ENCODE measurements around the gene ZDHHC11B.
"Not testable (repeated sequence)": the region's sequence is repeated elsewhere in the genome, so short reads cannot be mapped to it uniquely, and the experiment has no call there.

Gene ZDHHC11B

DNA sequence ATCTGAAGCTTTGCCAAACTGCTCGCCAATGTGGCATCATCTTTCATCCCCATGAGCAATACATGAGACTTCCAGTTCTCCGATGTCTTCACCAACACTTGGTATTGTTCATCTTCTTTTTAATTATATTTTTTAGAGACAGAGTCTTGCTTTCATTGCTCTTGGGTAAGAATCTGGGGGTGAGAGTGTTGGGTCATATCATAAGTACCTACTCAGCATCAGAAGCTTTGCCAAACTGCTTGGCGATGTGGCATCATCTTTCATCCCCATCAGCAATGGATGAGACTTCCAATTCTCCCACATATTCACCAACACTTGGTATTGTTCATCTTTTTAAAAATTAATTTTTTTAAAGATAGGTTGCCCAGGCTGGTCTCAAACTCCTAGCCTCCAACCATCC lies 30.9 kb upstream of the ZDHHC11B start:
- WGBS, 2 donors (ENCODE audit: extremely low coverage in 2 of 2, insufficient read length in 2 of 2, insufficient replicate concordance in 1 of 2) = no CpG with 5 or more reads among the region's 3 CpGs
- H3K4me3 ChIP-seq (ENCODE audit: low read length in 2 of 2) = no peak overlapping the region
- no peaks in the 10 kb centered on the region for H3K27me3 ChIP-seq (ENCODE audit: control insufficient read depth in 3 of 3, insufficient read depth in 3 of 3, low read depth in 1 of 3, low read length in 3 of 3)
- no peak overlapping the region for H2BK5ac ChIP-seq (ENCODE audit: low read length)
- H3K14ac ChIP-seq (ENCODE audit: low read length) = no peak overlapping the region
- H2BK120ac ChIP-seq (ENCODE audit: low read depth, low read length) = no peak overlapping the region
- no peak overlapping the region for H3K23ac ChIP-seq (ENCODE audit: low read depth, low read length, poor library complexity)
- no peaks in the 10 kb centered on the region for H3K9me3 ChIP-seq (replicated peaks in 1 of 2; ENCODE audit: control insufficient read depth in 2 of 2, insufficient read depth in 1 of 2, low read depth in 1 of 2, low read length in 2 of 2)
- no peak overlapping the region for H2BK15ac ChIP-seq (ENCODE audit: low read length)
- H3K36me3 ChIP-seq (replicated peaks in 1 of 2; ENCODE audit: control insufficient read depth in 2 of 2, insufficient read depth in 2 of 2, low read length in 2 of 2) = peaks cover 3 to 14% of the 10 kb centered on the region in 2 donors
- H4K91ac ChIP-seq (ENCODE audit: low read depth, low read length, poor library complexity) = no peak overlapping the region
- no peak overlapping the region for H2AK5ac ChIP-seq (ENCODE audit: low read depth, low read length)
- no peak overlapping the region for H3K4me2 ChIP-seq (ENCODE audit: insufficient read depth, low read length, poor library complexity, severe bottlenecking)
- no peak overlapping the region for H2AFZ ChIP-seq (ENCODE audit: low read length)
- no peak overlapping the region for H3K4ac ChIP-seq (ENCODE audit: low read length)
- H3K9ac ChIP-seq (ENCODE audit: low read depth, low read length, poor library complexity) = no peak overlapping the region
- H3K79me1 ChIP-seq (ENCODE audit: low read depth, low read length) = no peaks in the 10 kb centered on the region
- no peaks in the 10 kb centered on the region for H3K4me1 ChIP-seq (ENCODE audit: control insufficient read depth in 2 of 2, insufficient read depth in 1 of 2, low read depth in 1 of 2, low read length in 2 of 2)
- H3K18ac ChIP-seq (ENCODE audit: low read length) = no peak overlapping the region
- H3K27ac ChIP-seq (replicated peaks; ENCODE audit: low read length) = no peak overlapping the region
- H4K8ac ChIP-seq (ENCODE audit: low read depth, low read length) = no peak overlapping the region
- no peak overlapping the region for H2BK12ac ChIP-seq (ENCODE audit: low read length)
- no peak for DNase-seq (ENCODE audit: low spot score)

DNA sequence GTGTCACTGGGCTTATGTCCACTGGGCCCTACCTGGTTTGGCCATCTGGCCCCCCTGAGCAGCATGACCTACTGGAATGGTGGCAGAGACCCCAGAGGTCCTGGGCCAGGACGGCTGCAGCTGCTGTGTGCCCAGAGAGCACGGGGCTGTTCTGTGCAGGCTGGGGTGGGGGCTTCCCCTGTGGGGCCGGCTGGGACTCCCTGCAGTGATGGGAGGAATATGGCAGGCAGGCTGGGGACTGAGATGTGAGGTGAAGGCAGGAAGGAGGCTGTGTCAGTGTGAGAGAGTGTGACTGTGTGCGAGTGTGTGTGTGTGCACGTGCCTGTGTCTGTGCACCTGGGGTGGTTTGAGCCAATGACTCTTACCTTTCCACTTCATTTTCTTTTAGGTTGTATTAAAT lies 29.0 kb upstream of the ZDHHC11B start:
- not testable (repeated sequence) for H3K23ac ChIP-seq (ENCODE audit: low read depth, low read length, poor library complexity); H3K9ac ChIP-seq (ENCODE audit: low read depth, low read length, poor library complexity); H2BK5ac ChIP-seq (ENCODE audit: low read length); H2BK120ac ChIP-seq (ENCODE audit: low read depth, low read length); H3K27ac ChIP-seq (replicated peaks; ENCODE audit: low read length); H3K18ac ChIP-seq (ENCODE audit: low read length); H4K8ac ChIP-seq (ENCODE audit: low read depth, low read length); H2BK12ac ChIP-seq (ENCODE audit: low read length); H3K4ac ChIP-seq (ENCODE audit: low read length); H3K27me3 ChIP-seq (ENCODE audit: control insufficient read depth in 3 of 3, insufficient read depth in 3 of 3, low read depth in 1 of 3, low read length in 3 of 3); H4K91ac ChIP-seq (ENCODE audit: low read depth, low read length, poor library complexity); H2BK15ac ChIP-seq (ENCODE audit: low read length); H3K9me3 ChIP-seq (replicated peaks in 1 of 2; ENCODE audit: control insufficient read depth in 2 of 2, insufficient read depth in 1 of 2, low read depth in 1 of 2, low read length in 2 of 2); H3K14ac ChIP-seq (ENCODE audit: low read length); H2AK5ac ChIP-seq (ENCODE audit: low read depth, low read length); DNase-seq (ENCODE audit: low spot score); H3K4me2 ChIP-seq (ENCODE audit: insufficient read depth, low read length, poor library complexity, severe bottlenecking); H3K4me1 ChIP-seq (ENCODE audit: control insufficient read depth in 2 of 2, insufficient read depth in 1 of 2, low read depth in 1 of 2, low read length in 2 of 2); H3K79me1 ChIP-seq (ENCODE audit: low read depth, low read length); H3K4me3 ChIP-seq (ENCODE audit: low read length in 2 of 2); H2AFZ ChIP-seq (ENCODE audit: low read length)
- H3K36me3 ChIP-seq (replicated peaks in 1 of 2; ENCODE audit: control insufficient read depth in 2 of 2, insufficient read depth in 2 of 2, low read length in 2 of 2) = peaks cover 2 to 14% of the 10 kb centered on the region in 2 donors
- WGBS, 2 donors (ENCODE audit: extremely low coverage in 2 of 2, insufficient read length in 2 of 2, insufficient replicate concordance in 1 of 2) = no CpG with 5 or more reads among the region's 5 CpGs

DNA sequence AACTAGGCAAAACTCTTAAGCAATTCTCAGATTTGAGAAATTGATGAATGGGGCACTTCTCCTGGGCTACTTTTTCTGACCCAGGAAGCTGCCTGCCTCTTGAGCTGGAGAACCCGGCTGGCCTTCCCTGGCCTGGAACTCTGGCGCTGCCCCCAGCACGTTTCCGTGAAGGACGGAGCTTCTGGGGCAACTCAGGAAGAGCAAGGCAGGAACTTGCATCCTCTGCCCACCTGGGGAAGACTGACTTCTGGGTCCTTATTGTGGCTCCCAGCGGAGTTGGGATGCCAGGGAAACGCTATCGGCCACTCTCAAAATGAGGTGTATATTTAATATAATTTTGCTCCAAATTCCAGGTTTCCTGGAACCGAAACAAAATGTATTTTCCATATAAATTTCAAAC lies 26.9 kb upstream of the ZDHHC11B start:
- not testable (repeated sequence) for H2AK5ac ChIP-seq (ENCODE audit: low read depth, low read length); H3K36me3 ChIP-seq (replicated peaks in 1 of 2; ENCODE audit: control insufficient read depth in 2 of 2, insufficient read depth in 2 of 2, low read length in 2 of 2)
- WGBS, 2 donors (ENCODE audit: extremely low coverage in 2 of 2, insufficient read length in 2 of 2, insufficient replicate concordance in 1 of 2) = no CpG with 5 or more reads among the region's 9 CpGs

GRCh38 chr5:807719-808514 lies 23.4 kb upstream of the ZDHHC11B start:
- DNase-seq (ENCODE audit: low spot score); H2AFZ ChIP-seq (ENCODE audit: low read length); H2BK120ac ChIP-seq (ENCODE audit: low read depth, low read length); H3K79me1 ChIP-seq (ENCODE audit: low read depth, low read length); H3K14ac ChIP-seq (ENCODE audit: low read length); H3K4me1 ChIP-seq (ENCODE audit: control insufficient read depth in 2 of 2, insufficient read depth in 1 of 2, low read depth in 1 of 2, low read length in 2 of 2); H4K8ac ChIP-seq (ENCODE audit: low read depth, low read length); H3K4me3 ChIP-seq (ENCODE audit: low read length in 2 of 2); H2BK15ac ChIP-seq (ENCODE audit: low read length); H3K23ac ChIP-seq (ENCODE audit: low read depth, low read length, poor library complexity); H2BK5ac ChIP-seq (ENCODE audit: low read length); H3K9me3 ChIP-seq (replicated peaks in 1 of 2; ENCODE audit: control insufficient read depth in 2 of 2, insufficient read depth in 1 of 2, low read depth in 1 of 2, low read length in 2 of 2); H3K27me3 ChIP-seq (ENCODE audit: control insufficient read depth in 3 of 3, insufficient read depth in 3 of 3, low read depth in 1 of 3, low read length in 3 of 3); H2AK5ac ChIP-seq (ENCODE audit: low read depth, low read length); H3K36me3 ChIP-seq (replicated peaks in 1 of 2; ENCODE audit: control insufficient read depth in 2 of 2, insufficient read depth in 2 of 2, low read length in 2 of 2); H3K9ac ChIP-seq (ENCODE audit: low read depth, low read length, poor library complexity); H4K91ac ChIP-seq (ENCODE audit: low read depth, low read length, poor library complexity); H3K4me2 ChIP-seq (ENCODE audit: insufficient read depth, low read length, poor library complexity, severe bottlenecking); H3K18ac ChIP-seq (ENCODE audit: low read length); H2BK12ac ChIP-seq (ENCODE audit: low read length); H3K4ac ChIP-seq (ENCODE audit: low read length); H3K27ac ChIP-seq (replicated peaks; ENCODE audit: low read length): not testable (repeated sequence)
- no CpG with 5 or more reads among the region's 10 CpGs for WGBS, 2 donors (ENCODE audit: extremely low coverage in 2 of 2, insufficient read length in 2 of 2, insufficient replicate concordance in 1 of 2)

More for the DNA sequence above, 26.9 kb upstream of the ZDHHC11B start:
- not testable (repeated sequence) for H2BK12ac ChIP-seq (ENCODE audit: low read length); H4K8ac ChIP-seq (ENCODE audit: low read depth, low read length); H4K91ac ChIP-seq (ENCODE audit: low read depth, low read length, poor library complexity); H3K9me3 ChIP-seq (replicated peaks in 1 of 2; ENCODE audit: control insufficient read depth in 2 of 2, insufficient read depth in 1 of 2, low read depth in 1 of 2, low read length in 2 of 2); DNase-seq (ENCODE audit: low spot score); H3K27me3 ChIP-seq (ENCODE audit: control insufficient read depth in 3 of 3, insufficient read depth in 3 of 3, low read depth in 1 of 3, low read length in 3 of 3); H2BK15ac ChIP-seq (ENCODE audit: low read length); H2BK5ac ChIP-seq (ENCODE audit: low read length); H3K9ac ChIP-seq (ENCODE audit: low read depth, low read length, poor library complexity); H3K23ac ChIP-seq (ENCODE audit: low read depth, low read length, poor library complexity); H3K4ac ChIP-seq (ENCODE audit: low read length); H3K4me3 ChIP-seq (ENCODE audit: low read length in 2 of 2); H3K4me2 ChIP-seq (ENCODE audit: insufficient read depth, low read length, poor library complexity, severe bottlenecking); H2BK120ac ChIP-seq (ENCODE audit: low read depth, low read length); H3K14ac ChIP-seq (ENCODE audit: low read length); H3K4me1 ChIP-seq (ENCODE audit: control insufficient read depth in 2 of 2, insufficient read depth in 1 of 2, low read depth in 1 of 2, low read length in 2 of 2); H3K27ac ChIP-seq (replicated peaks; ENCODE audit: low read length); H2AFZ ChIP-seq (ENCODE audit: low read length); H3K79me1 ChIP-seq (ENCODE audit: low read depth, low read length); H3K18ac ChIP-seq (ENCODE audit: low read length)
